Urinary bladder (tissue), 4 donors: Measurements from ENCODE around the gene NHLRC4. TPM values are rescaled to one million over a fixed set of nuclear protein-coding genes. Genes with fewer than 3 reads are reported as not detected.

Source experiments
- DNase-seq: peaks from one replicate; pipeline ENCODE4 v3.0.0-alpha.2; 2015; ENCODE audit errors: extremely low spot score
- H3K27ac ChIP-seq: one replicate; pipeline ENCODE4 v1.5.1; 2013; ENCODE audit warnings: low read depth, mild to moderate bottlenecking, moderate library complexity
- H3K36me3 ChIP-seq: one replicate; pipeline ENCODE4 v1.6.1; 2013; ENCODE audit warnings: mild to moderate bottlenecking, moderate library complexity; ENCODE audit not compliant: insufficient read depth
- H3K4me1 ChIP-seq: one replicate; pipeline ENCODE4 v1.6.1; 2013; ENCODE audit warnings: mild to moderate bottlenecking, moderate library complexity; ENCODE audit not compliant: insufficient read depth
- H3K4me3 ChIP-seq: one replicate; pipeline ENCODE4 v1.5.1; 2013; ENCODE audit warnings: low read depth, low read length
- WGBS: extraction: QIAGEN DNeasy Blood & Tissue Kit; methylation state at CpG from one replicate; pipeline ENCODE4 v1.1.7; 2013; 5-methylcytosine and 5-hydroxymethylcytosine counted together
- polyA plus RNA-seq: library from polyadenylated mRNA; stranded (reverse); fragments of 200-250 nt; gene quantifications from one replicate; pipeline ENCODE4 v1.2.3, GENCODE V29; 2013
- total RNA-seq: library from RNA; depleted of rRNA; stranded (reverse); fragments of >200 nt; gene quantifications from one replicate; pipeline ENCODE4 v1.2.3, GENCODE V29; 2014
- donor health status: healthy with polysubstance abuse.
- donor health status: healthy.

The NHLRC4 gene, protein sequence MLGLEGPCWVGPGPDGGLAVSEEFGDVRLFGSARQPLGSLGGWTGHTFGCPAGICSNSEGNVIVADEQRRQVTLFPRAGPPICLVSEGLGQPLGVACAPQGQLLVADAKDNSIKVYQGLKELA
- total RNA-seq, result 1.0 TPM
- 1.8 TPM for polyA plus RNA-seq

DNA sequence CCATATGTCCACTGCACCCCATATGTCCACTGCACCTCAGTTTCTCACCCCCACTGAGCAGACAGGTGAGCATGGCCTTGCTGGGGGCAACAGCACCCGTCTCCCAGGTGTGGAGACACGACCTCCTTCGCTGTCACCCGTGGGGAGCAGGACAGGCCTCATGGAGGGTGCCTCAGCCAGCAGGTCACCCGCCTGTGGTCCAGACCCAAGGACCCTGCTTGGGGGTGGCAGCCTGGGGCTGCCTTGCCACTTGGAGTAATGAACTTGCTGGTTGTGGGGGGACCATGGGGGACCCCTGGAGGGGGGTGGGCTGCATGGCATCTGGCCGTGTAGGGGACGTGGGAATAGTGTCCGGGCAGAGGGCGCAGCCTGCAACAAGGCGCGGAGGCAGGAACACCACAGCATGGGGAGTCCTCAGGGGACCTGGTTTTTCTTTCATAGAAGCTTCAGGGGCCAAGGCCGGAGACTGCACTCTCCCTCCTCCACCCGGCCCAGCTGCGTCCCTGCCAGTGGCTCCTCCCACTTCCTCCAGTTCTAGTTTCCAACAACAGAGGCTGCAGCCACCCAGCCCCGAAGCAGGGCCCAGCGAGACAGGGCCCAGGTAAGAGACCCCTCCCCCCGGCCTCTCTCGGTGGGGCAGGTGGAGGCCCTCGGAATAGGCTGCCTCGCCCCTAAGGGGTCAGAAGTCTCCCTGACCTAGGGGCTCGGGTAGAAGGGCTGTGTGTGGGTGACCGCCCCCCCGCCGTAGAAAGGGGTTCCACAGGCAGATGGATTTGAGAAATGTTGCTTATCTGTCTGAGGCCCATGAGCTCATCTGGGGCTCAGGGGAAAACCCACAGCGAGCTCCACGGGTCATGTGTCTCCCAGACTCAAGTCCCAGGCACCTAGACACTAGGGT, at the start of gene NHLRC4:
NHLRC4 (plus strand) TSS at position 531 of the 898 bp plus-strand sequence. CDS start 1,043 bp downstream, outside the sequence.
- DNase-seq, result peak; percentile 32
- 26% methylated on average over 26 of the region's 26 CpGs for WGBS

GRCh38 chr16:518858-519257, 47.9 kb upstream of the NHLRC4 start:
- Histone ChIP-seq H3K4me3 (no peak overlapping the region), H3K4me1 (no peaks in the 10 kb centered on the region), H3K27ac (no peak overlapping the region), H3K36me3 (no peaks in the 10 kb centered on the region)
- no peak for DNase-seq
- WGBS, result 88% methylated on average over 9 of the region's 9 CpGs

More for the DNA sequence above, at the start of gene NHLRC4:
- H3K4me1 ChIP-seq, result peaks cover 4% of the 10 kb centered on the region
- H3K36me3 ChIP-seq, result no peaks in the 10 kb centered on the region
- peak within 1 kb of the TSS; percentile 30 for H3K4me3 ChIP-seq
- peak within 1 kb of the TSS; percentile 43 for H3K27ac ChIP-seq

GRCh38 chr16:519425-519824, 47.4 kb upstream of the NHLRC4 start:
- no peaks in the 10 kb centered on the region for H3K4me1 ChIP-seq
- no peak for DNase-seq
- H3K36me3 ChIP-seq, result no peaks in the 10 kb centered on the region
- no peak overlapping the region for H3K27ac ChIP-seq
- WGBS, result 93% methylated on average over 19 of the region's 19 CpGs
- H3K4me3 ChIP-seq, result no peak overlapping the region

GRCh38 chr16:519841-520687, 46.7 kb upstream of the NHLRC4 start:
- Histone ChIP-seq H3K4me1 (no peaks in the 10 kb centered on the region), H3K36me3 (no peaks in the 10 kb centered on the region), H3K27ac (no peak overlapping the region), H3K4me3 (no peak overlapping the region)
- no peak for DNase-seq
- WGBS, result 90% methylated on average over 35 of the region's 35 CpGs

DNA sequence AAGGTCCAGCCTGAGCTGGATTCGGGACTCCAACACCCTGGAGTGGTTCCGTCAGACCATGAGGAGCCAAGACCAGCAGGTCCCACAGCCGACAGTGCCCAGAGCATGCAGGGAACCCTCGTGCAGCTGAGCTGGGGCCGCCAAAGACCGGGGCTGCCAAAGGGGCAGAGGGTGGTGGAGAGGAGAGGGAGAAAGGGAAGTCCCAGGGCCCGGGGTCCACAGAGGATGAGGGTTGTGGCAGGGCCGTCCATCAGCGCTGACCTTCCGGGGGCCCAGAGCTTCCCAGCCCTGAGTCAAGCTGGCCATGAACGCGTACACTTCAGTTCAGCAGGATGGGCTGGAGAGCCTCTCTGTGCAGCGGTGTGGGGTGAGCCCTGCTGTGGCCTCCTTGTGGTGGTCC, 46.0 kb upstream of the NHLRC4 start:
- no peak for DNase-seq
- peaks cover 1% of the 10 kb centered on the region for H3K4me1 ChIP-seq
- no peak overlapping the region for H3K4me3 ChIP-seq
- H3K36me3 ChIP-seq, result no peaks in the 10 kb centered on the region
- 92% methylated on average over 13 of the region's 13 CpGs for WGBS
- no peak overlapping the region for H3K27ac ChIP-seq

DNA sequence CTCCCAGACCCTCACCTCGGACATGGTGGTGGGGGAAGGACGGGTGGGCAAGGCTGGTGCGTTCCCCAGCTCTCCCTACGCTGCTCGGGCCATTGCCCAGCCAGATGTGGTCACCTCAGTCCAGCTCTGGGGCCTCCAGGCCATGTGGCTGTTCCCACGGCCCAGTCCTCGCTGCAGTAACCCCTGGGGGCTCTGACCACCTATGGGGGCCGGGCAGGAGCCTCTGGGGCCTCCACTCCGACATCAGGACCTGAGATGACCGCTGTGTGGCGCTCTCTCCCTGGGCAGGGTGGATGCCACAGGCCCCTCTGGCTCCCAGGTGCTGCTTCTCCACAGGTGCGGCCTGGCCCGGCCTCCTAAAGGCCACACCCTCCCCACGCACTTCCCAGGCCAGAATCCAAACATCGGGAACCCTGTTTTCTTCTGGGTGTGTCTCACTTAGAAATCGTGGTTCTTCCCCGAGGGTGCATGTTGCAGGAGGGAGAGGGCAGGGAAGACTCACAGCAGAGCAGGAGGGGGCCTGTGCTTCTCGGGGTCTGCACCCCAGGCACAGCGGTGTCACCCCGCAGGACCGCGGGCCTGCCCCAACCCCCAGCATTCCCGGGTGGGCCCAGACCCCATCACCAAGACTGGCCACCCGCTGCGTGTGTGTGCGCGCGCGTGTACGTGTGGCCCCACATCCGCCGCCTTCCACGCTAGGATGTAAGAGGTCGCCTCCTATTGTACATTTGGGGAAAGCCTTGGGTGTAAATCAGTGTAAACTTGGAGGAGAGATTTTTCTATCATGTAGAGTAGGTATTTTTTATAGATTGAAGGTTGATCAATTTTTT, 45.2 kb upstream of the NHLRC4 start:
- H3K4me3 ChIP-seq, result no peak overlapping the region
- H3K36me3 ChIP-seq, result no peaks in the 10 kb centered on the region
- 80% methylated on average over 34 of the region's 34 CpGs for WGBS
- peaks cover 5% of the 10 kb centered on the region for H3K4me1 ChIP-seq
- H3K27ac ChIP-seq, result no peak overlapping the region
- DNase-seq, result no peak

GRCh38 chr16:522320-523096, 44.3 kb upstream of the NHLRC4 start:
- peaks cover 5% of the 10 kb centered on the region for H3K4me1 ChIP-seq
- H3K4me3 ChIP-seq, result no peak overlapping the region
- no peaks in the 10 kb centered on the region for H3K36me3 ChIP-seq
- WGBS, result 64% methylated on average over 23 of the region's 23 CpGs
- no peak for DNase-seq
- no peak overlapping the region for H3K27ac ChIP-seq

GRCh38 chr16:523097-523741, 43.6 kb upstream of the NHLRC4 start:
- WGBS, result 92% methylated on average over 22 of the region's 22 CpGs
- H3K27ac ChIP-seq, result no peak overlapping the region
- no peak for DNase-seq
- H3K36me3 ChIP-seq, result no peaks in the 10 kb centered on the region
- H3K4me1 ChIP-seq, result peaks cover 5% of the 10 kb centered on the region
- no peak overlapping the region for H3K4me3 ChIP-seq

DNA sequence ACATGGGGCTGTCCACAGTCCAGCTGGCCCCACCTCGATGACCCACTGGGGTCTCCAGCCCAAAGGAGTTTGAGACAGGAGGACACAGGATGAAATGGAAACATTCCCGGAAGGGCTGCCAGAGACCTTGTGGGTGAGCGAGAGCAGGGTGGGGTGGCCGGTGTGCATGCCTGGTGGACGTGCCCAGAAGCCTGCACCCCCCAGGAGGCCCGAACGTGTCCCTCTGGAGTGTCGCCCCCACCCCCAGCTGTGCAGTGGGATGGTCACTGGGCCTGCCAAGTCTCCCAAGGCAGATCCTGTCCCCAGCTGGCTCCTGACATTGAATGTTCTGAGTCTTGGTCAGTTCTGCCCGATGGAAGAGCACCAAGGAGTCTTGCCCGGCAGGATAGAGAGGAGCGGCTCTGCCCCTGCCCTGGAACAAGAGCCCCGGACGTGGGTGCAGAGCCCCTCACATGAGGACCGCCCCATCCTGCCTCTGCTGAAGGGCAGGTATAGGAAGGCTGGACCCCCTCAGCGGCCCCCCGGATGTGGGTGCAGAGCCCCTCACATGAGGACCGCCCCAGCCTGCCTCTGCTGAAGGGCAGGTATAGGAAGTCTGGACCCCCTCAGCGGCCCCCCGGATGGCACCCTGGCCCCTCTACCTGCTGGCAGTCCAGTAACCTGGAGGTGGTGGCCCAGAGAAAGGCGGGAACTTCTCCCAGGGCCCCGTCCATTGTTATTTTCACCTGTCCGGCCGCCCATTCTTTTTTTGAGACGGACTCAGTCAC, 42.3 kb upstream of the NHLRC4 start:
- Histone ChIP-seq H3K36me3 (no peaks in the 10 kb centered on the region), H3K27ac (no peak overlapping the region), H3K4me1 (peaks cover 5% of the 10 kb centered on the region), H3K4me3 (no peak overlapping the region)
- 77% methylated on average over 24 of the region's 24 CpGs for WGBS
- DNase-seq, result no peak

- Histone ChIP-seq H3K36me3 (no peaks in the 10 kb centered on the region), H3K27ac (no peak overlapping the region), H3K4me3 (no peak overlapping the region), H3K4me1 (peaks cover 5% of the 10 kb centered on the region)
- no peak for DNase-seq
- WGBS, result 93% methylated on average over 8 of the region's 8 CpGs
Measured at GRCh38 chr16:525123-525519, 41.7 kb upstream of the NHLRC4 start.

DNA sequence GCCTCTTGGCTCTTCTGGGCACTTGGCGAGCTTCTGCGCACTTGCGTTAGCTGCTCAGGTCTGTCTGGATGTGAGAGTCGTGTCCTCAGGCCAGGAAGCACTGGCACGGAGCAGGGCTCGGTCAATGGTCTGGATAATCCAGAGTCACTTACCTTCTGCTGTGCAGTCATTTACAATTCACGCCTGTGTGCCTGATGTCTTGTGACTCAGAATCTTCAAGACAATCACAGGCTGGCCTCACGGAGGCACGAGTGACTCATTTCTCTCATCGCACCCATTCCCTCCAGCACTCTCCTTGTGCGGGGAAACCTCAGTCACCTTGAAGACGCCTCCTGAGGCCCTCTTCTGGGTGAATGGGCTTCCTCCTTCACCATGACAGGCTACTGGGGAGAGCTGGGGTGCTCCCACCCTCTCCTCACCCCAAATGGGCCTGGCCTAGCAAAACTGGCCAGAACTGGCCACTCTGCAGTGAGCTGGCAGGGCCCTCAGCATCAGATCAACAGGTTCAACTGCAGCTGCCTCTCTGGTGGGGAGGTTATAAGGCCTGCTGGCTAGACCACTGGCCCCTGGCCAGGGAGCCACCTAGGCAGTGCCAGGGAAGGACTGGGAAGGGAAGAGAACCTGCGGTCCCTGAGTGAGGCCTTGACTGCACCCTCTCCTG, 41.2 kb upstream of the NHLRC4 start:
- WGBS, result 70% methylated on average over 13 of the region's 13 CpGs
- no peak for DNase-seq
- Histone ChIP-seq H3K27ac (no peak overlapping the region), H3K4me3 (peak overlapping the region; percentile 87), H3K4me1 (peaks cover 5% of the 10 kb centered on the region), H3K36me3 (no peaks in the 10 kb centered on the region)
